ENCODE data around the gene TPK1.

Gene TPK1

GRCh38 chr7:144403102-144403501 lies 432.8 kb downstream of the TPK1 start:
- H3K4me3 ChIP-seq (ENCODE audit: low read depth, low read length): no peak overlapping the region
- no peak for DNase-seq (ENCODE audit: low read depth)
- TF ChIP-seq MAX (IDR thresholded peaks at IDR 0.05; ENCODE audit: low read depth, low read length) (no peak), MYC (IDR thresholded peaks at IDR 0.05; ENCODE audit: low read depth, low read length) (no peak), CTCF (IDR thresholded peaks at IDR 0.05; ENCODE audit: low read depth, low read length) (no peak), POLR2A (IDR thresholded peaks at IDR 0.05; ENCODE audit: extremely low read depth, insufficient read length) (no peak)

Measured in NB4 (cell line).